ENCODE data around the gene HTATSF1. TPM values are rescaled to one million over a fixed set of nuclear protein-coding genes. Genes with fewer than 3 reads are reported as not detected.

Gene HTATSF1
- total and polyA plus RNA-seq, 12 donors = 36.7 to 77.8 (median 62.1) TPM

- intact Hi-C loops (cut with DNase I) = loop anchor here in 2 of 10 donors (5.0 to 10.0 kb wide), 2 partner anchors 238 to 471 kb away; partner anchors contain the start of gene MAP7D3 (in 1 of the 2)
- no peaks in the 10 kb centered on the region for H3K9me3 ChIP-seq
- TF ChIP-seq CTCF (IDR thresholded peaks at IDR 0.05) = no peak
- WGBS, 2 donors = 27 to 57% methylated on average over 1 of the region's 1 CpG
- H3K36me3 ChIP-seq = no peaks in the 10 kb centered on the region
- no peak overlapping the region for H3K4me3 ChIP-seq
- H3K27me3 ChIP-seq = peaks cover 0 to 47% (median 4%) of the 10 kb centered on the region in 7 donors
- H3K4me1 ChIP-seq = peaks cover 0 to 10% (median 3%) of the 10 kb centered on the region in 9 donors
- no peak for ATAC-seq
- H3K27ac ChIP-seq = no peak overlapping the region
- no peak for DNase-seq
These were observed 4.4 kb upstream of the HTATSF1 start for GRCh38 chrX:136493011-136493410.

GRCh38 chrX:136495043-136495442 is 2.3 kb upstream of the HTATSF1 start:
- no peaks in the 10 kb centered on the region for H3K9me3 ChIP-seq
- intact Hi-C loops (cut with DNase I) = loop anchor here in 2 of 10 donors (5.0 to 10.0 kb wide), 2 partner anchors 82 to 240 kb away; partner anchors contain the start of gene MAP7D3 (in 1 of the 2)
- DNase-seq (no peak), ATAC-seq (no peak)
- peaks cover 0 to 33% (median 4%) of the 10 kb centered on the region in 7 donors for H3K27me3 ChIP-seq
- H3K4me3 ChIP-seq = no peak overlapping the region
- WGBS, 2 donors = 80 to 82% methylated on average over 4 of the region's 4 CpGs
- peaks cover 0 to 6% (median 0%) of the 10 kb centered on the region in 9 donors for H3K36me3 ChIP-seq
- no peak for TF ChIP-seq CTCF (IDR thresholded peaks at IDR 0.05)
- H3K27ac ChIP-seq = no peak overlapping the region
- peaks cover 0 to 22% (median 11%) of the 10 kb centered on the region in 9 donors for H3K4me1 ChIP-seq

- H3K36me3 ChIP-seq = peaks cover 0 to 18% (median 0%) of the 10 kb centered on the region in 9 donors
- no peak for TF ChIP-seq CTCF (IDR thresholded peaks at IDR 0.05)
- no peaks in the 10 kb centered on the region for H3K9me3 ChIP-seq
- no peak for DNase-seq
- intact Hi-C loops (cut with DNase I) = loop anchor here in 3 of 10 donors (2.0 to 10.0 kb wide), 4 partner anchors 81 to 523 kb away; partner anchors contain the start of genes MAP7D3 (in 1 of the 3) and MMGT1 (in 1 of the 3)
- peaks cover 0 to 22% (median 11%) of the 10 kb centered on the region in 9 donors for H3K4me1 ChIP-seq
- H3K27ac ChIP-seq = peak overlapping the region; percentile 86 to 98 (median 94)
- WGBS, 2 donors = 1 to 4% methylated on average over 13 of the region's 13 CpGs
- no peak for ATAC-seq
- peaks cover 0 to 25% (median 0%) of the 10 kb centered on the region in 7 donors for H3K27me3 ChIP-seq
- H3K4me3 ChIP-seq = peak overlapping the region; percentile 35 to 86 (median 74)
These were observed 1.1 kb upstream of the HTATSF1 start for GRCh38 chrX:136496186-136496763.

GRCh38 chrX:136496764-136497555 is 432 bp upstream of the HTATSF1 start:
- intact Hi-C loops (cut with DNase I) = loop anchor here in 3 of 10 donors (2.0 to 10.0 kb wide), 4 partner anchors 80 to 524 kb away; partner anchors contain the start of genes MAP7D3 (in 1 of the 3) and MMGT1 (in 1 of the 3)
- H3K4me3 ChIP-seq = peak overlapping the region; percentile 37 to 86 (median 74)
- peaks cover 0 to 22% (median 11%) of the 10 kb centered on the region in 9 donors for H3K4me1 ChIP-seq
- ATAC-seq (peak; percentile 92 to 97 (median 94)), DNase-seq (peak; percentile 82 to 86)
- peaks cover 0 to 18% (median 0%) of the 10 kb centered on the region in 7 donors for H3K27me3 ChIP-seq
- TF ChIP-seq CTCF (IDR thresholded peaks at IDR 0.05) = no peak
- H3K36me3 ChIP-seq = peaks cover 0 to 25% (median 0%) of the 10 kb centered on the region in 9 donors
- no peaks in the 10 kb centered on the region for H3K9me3 ChIP-seq
- WGBS, 2 donors = 0 to 1% methylated on average over 17 to 75 of the region's 111 CpGs
- H3K27ac ChIP-seq = peak overlapping the region; percentile 86 to 98 (median 94)

Data from heart right ventricle (tissue), 16 donors.